GM18505 (cell line): ENCODE measurements around the gene FAHD2A.
"Not testable (repeated sequence)": the region's sequence is repeated elsewhere in the genome, so short reads cannot be mapped to it uniquely, and the experiment has no call there.

ENCODE experiments used
- ATAC-seq: cut with Tn5 transposase; IDR thresholded peaks from one replicate; pipeline ENCODE4 v1.9.1; 2021; ENCODE audit not compliant: unreplicated experiment
- POLR2A ChIP-seq: IDR thresholded peaks from 4 replicates; pipeline ENCODE4 v1.6.1; 2011; ENCODE audit warnings: borderline replicate concordance; ENCODE audit not compliant: insufficient read depth, insufficient read length; ENCODE audit errors: extremely low read depth

FAHD2A gene

GRCh38 chr2:95372216-95372829, 30.2 kb upstream of the FAHD2A start:
- no peak for TF ChIP-seq POLR2A
- ATAC-seq = no peak

- TF ChIP-seq POLR2A = no peak
- ATAC-seq = no peak
Observed at GRCh38 chr2:95372845-95373244, 29.7 kb upstream of the FAHD2A start.

GRCh38 chr2:95374029-95374428, 28.5 kb upstream of the FAHD2A start:
- ATAC-seq = no peak
- no peak for TF ChIP-seq POLR2A

- no peak for ATAC-seq
- no peak for TF ChIP-seq POLR2A
Observed at GRCh38 chr2:95374451-95374920, 28.0 kb upstream of the FAHD2A start.

- no peak for ATAC-seq
- TF ChIP-seq POLR2A = no peak
Observed at GRCh38 chr2:95374921-95375471, 27.5 kb upstream of the FAHD2A start.

GRCh38 chr2:95375532-95376150, 26.9 kb upstream of the FAHD2A start:
- no peak for TF ChIP-seq POLR2A

GRCh38 chr2:95376311-95377215, 25.9 kb upstream of the FAHD2A start:
- no peak for ATAC-seq
- no peak for TF ChIP-seq POLR2A

More at GRCh38 chr2:95375532-95376150, 26.9 kb upstream of the FAHD2A start:
- ATAC-seq = no peak

GRCh38 chr2:95377216-95378123, 25.0 kb upstream of the FAHD2A start:
- TF ChIP-seq POLR2A = no peak

GRCh38 chr2:95378281-95378680, 24.2 kb upstream of the FAHD2A start:
- ATAC-seq = not testable (repeated sequence)

More at GRCh38 chr2:95377216-95378123, 25.0 kb upstream of the FAHD2A start:
- ATAC-seq = no peak

GRCh38 chr2:95379371-95379831, 23.1 kb upstream of the FAHD2A start:
- ATAC-seq = no peak
- TF ChIP-seq POLR2A = no peak

GRCh38 chr2:95380280-95380679, 22.2 kb upstream of the FAHD2A start:
- TF ChIP-seq POLR2A = no peak
- no peak for ATAC-seq

GRCh38 chr2:95380731-95381130, 21.8 kb upstream of the FAHD2A start:
- no peak for TF ChIP-seq POLR2A
- ATAC-seq = no peak
